ENCODE results near the gene PAWR. TPM values are rescaled to one million over a fixed set of nuclear protein-coding genes. Genes with fewer than 3 reads are reported as not detected.

Gene PAWR
- total and polyA plus RNA-seq, 2 experiments from 2014 or later: 149 to 180 TPM

DNA sequence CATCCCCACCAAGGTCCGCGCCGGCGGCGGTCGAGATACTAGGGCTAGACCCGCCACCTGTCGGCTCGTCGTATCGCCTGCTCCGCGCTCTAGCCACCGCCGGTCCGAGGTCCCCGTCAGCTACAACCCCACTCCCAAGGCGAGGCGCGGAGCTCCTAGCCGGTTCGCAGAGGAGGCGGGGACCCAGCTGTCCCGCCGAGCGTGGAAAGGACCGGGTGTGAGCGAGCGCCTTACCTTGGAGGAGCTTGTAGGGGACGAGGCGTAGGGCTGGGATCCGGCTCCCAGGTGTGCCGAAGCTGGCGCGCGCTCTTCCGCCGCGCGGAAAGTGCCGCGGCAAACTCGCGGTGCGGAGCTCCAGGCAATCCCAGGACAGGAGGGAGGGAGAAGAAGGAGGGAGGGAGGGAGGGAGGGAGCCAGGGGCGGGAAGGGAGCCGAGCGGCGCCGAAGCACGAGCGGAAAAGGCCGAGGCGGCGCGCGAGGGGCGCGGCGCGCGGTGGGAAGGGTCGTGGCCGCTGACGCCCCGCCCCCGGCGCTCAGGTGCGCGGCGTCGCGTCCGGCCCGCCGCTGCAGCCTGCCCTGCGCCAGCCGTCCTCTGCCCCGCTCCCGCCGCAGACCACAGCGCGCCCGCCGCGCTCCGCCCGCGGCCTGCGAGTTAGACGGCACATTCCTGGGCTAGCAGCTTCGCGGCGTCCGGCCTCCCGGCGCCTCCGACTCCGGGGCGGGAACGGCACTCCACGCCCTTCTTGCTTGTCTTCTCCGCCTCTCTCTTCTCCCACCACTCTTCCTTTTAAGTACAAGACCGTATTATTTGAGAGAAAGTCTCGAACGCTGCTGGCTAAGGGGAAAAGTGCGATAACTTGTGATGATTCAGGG lies at the start of gene PAWR (continued):
- peak; percentile 72 for TF ChIP-seq POLR2AphosphoS5 (IDR thresholded peaks at IDR 0.05; ENCODE audit: low read depth)

DNA sequence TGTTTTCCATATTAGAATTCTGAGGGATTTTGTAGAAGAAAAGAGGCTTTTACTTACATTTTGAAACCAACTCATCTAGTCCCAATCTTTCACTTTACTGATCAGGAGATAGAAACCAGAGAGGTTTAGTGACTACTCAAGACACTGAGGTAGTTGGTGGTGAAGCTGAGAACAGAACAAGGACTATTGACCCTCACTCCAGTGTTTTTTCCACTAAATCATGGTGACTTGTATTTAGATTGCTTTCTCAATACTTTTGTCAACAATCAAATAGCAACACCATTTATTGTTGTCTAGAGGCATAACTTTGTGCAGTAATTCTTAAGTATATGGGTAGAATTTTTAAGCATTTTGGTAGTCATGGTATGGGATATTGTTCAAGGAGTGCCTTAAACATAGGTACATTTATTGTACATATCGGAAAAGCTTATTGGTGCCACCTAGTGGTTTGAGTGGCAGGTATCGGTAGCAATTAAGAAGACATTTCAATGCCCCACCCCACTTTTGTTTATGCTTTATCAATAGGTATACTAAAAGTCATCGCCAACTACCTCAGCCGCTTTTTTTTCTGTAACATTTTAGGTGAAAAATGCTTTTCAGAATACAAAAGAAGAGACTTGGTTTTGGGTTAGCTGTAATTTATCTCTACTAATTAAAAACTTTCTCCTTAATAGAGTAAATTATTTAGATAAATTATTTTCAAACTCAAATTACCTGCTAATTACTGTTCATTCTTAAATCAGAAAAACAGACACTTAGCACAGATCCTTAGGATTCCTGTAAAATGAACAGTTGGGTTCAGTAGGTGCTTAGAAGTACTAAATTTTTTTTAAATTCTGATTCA lies 47.3 kb upstream of the PAWR start:
- peaks cover 8% of the 10 kb centered on the region; the same call in 2 of the 3 replicates for H3K4me1 Mint-ChIP-seq
- Histone ChIP-seq H3K27me3 (ENCODE audit: insufficient read depth) (no peaks in the 10 kb centered on the region), H2AFZ (no peak overlapping the region), H4K20me1 (replicated peaks; ENCODE audit: insufficient read depth) (no peaks in the 10 kb centered on the region), H3K4me2 (no peak overlapping the region), H3K36me3 (ENCODE audit: insufficient read depth) (no peaks in the 10 kb centered on the region), H3F3A (replicated peaks; ENCODE audit: low read depth) (no peaks in the 10 kb centered on the region), H3K79me2 (replicated peaks; ENCODE audit: insufficient read depth) (no peaks in the 10 kb centered on the region), H3K4me1 (ENCODE audit: insufficient read depth) (no peaks in the 10 kb centered on the region; the same call in 1 of the 2 replicates), H3K27ac (ENCODE audit: low read depth) (no peak overlapping the region), H3K9me2 (ENCODE audit: insufficient read depth) (no peaks in the 10 kb centered on the region), H3K4me3 (no peak overlapping the region)
- H3K27me3 Mint-ChIP-seq (ENCODE audit: insufficient read depth, low read depth, poor library complexity): no peaks in the 10 kb centered on the region
- ATAC-seq (peak; percentile 66), DNase-seq (ENCODE audit: low spot score) (peak; percentile 76)
- H3K9me3 Mint-ChIP-seq: no peaks in the 10 kb centered on the region
- H3K4me3 Mint-ChIP-seq: no peak overlapping the region
- TF ChIP-seq POLR2AphosphoS5 (IDR thresholded peaks at IDR 0.05; ENCODE audit: low read depth) (no peak), EZH2phosphoT487 (IDR thresholded peaks at IDR 0.05; ENCODE audit: unreplicated experiment) (no peak), NANOG (IDR thresholded peaks at IDR 0.05; ENCODE audit: borderline replicate concordance) (no peak), STAT1 (IDR thresholded peaks at IDR 0.05; ENCODE audit: unreplicated experiment) (no peak), ZNF114 (CRISPR knock-in tag; IDR thresholded peaks at IDR 0.05) (no peak)
- TF ChIP-seq, protein P1, sequence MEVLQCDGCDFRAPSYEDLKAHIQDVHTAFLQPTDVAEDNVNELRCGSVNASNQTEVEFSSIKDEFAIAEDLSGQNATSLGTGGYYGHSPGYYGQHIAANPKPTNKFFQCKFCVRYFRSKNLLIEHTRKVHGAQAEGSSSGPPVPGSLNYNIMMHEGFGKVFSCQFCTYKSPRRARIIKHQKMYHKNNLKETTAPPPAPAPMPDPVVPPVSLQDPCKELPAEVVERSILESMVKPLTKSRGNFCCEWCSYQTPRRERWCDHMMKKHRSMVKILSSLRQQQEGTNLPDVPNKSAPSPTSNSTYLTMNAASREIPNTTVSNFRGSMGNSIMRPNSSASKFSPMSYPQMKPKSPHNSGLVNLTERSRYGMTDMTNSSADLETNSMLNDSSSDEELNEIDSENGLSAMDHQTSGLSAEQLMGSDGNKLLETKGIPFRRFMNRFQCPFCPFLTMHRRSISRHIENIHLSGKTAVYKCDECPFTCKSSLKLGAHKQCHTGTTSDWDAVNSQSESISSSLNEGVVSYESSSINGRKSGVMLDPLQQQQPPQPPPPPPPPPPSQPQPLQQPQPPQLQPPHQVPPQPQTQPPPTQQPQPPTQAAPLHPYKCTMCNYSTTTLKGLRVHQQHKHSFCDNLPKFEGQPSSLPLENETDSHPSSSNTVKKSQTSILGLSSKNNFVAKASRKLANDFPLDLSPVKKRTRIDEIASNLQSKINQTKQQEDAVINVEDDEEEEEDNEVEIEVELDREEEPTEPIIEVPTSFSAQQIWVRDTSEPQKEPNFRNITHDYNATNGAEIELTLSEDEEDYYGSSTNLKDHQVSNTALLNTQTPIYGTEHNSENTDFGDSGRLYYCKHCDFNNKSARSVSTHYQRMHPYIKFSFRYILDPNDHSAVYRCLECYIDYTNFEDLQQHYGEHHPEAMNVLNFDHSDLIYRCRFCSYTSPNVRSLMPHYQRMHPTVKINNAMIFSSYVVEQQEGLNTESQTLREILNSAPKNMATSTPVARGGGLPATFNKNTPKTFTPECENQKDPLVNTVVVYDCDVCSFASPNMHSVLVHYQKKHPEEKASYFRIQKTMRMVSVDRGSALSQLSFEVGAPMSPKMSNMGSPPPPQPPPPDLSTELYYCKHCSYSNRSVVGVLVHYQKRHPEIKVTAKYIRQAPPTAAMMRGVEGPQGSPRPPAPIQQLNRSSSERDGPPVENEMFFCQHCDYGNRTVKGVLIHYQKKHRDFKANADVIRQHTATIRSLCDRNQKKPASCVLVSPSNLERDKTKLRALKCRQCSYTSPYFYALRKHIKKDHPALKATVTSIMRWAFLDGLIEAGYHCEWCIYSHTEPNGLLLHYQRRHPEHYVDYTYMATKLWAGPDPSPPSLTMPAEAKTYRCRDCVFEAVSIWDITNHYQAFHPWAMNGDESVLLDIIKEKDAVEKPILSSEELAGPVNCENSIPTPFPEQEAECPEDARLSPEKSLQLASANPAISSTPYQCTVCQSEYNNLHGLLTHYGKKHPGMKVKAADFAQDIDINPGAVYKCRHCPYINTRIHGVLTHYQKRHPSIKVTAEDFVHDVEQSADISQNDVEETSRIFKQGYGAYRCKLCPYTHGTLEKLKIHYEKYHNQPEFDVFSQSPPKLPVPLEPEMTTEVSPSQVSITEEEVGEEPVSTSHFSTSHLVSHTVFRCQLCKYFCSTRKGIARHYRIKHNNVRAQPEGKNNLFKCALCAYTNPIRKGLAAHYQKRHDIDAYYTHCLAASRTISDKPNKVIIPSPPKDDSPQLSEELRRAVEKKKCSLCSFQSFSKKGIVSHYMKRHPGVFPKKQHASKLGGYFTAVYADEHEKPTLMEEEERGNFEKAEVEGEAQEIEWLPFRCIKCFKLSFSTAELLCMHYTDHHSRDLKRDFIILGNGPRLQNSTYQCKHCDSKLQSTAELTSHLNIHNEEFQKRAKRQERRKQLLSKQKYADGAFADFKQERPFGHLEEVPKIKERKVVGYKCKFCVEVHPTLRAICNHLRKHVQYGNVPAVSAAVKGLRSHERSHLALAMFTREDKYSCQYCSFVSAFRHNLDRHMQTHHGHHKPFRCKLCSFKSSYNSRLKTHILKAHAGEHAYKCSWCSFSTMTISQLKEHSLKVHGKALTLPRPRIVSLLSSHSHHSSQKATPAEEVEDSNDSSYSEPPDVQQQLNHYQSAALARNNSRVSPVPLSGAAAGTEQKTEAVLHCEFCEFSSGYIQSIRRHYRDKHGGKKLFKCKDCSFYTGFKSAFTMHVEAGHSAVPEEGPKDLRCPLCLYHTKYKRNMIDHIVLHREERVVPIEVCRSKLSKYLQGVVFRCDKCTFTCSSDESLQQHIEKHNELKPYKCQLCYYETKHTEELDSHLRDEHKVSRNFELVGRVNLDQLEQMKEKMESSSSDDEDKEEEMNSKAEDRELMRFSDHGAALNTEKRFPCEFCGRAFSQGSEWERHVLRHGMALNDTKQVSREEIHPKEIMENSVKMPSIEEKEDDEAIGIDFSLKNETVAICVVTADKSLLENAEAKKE (CRISPR knock-in tag; IDR thresholded peaks at IDR 0.05): no peak
- TF ChIP-seq, protein P2, sequence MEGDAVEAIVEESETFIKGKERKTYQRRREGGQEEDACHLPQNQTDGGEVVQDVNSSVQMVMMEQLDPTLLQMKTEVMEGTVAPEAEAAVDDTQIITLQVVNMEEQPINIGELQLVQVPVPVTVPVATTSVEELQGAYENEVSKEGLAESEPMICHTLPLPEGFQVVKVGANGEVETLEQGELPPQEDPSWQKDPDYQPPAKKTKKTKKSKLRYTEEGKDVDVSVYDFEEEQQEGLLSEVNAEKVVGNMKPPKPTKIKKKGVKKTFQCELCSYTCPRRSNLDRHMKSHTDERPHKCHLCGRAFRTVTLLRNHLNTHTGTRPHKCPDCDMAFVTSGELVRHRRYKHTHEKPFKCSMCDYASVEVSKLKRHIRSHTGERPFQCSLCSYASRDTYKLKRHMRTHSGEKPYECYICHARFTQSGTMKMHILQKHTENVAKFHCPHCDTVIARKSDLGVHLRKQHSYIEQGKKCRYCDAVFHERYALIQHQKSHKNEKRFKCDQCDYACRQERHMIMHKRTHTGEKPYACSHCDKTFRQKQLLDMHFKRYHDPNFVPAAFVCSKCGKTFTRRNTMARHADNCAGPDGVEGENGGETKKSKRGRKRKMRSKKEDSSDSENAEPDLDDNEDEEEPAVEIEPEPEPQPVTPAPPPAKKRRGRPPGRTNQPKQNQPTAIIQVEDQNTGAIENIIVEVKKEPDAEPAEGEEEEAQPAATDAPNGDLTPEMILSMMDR (conservative IDR thresholded peaks at IDR 0.05; ENCODE audit: low read depth in 2 of 2): peak; percentile 80 to 95
- TF ChIP-seq, protein P3, sequence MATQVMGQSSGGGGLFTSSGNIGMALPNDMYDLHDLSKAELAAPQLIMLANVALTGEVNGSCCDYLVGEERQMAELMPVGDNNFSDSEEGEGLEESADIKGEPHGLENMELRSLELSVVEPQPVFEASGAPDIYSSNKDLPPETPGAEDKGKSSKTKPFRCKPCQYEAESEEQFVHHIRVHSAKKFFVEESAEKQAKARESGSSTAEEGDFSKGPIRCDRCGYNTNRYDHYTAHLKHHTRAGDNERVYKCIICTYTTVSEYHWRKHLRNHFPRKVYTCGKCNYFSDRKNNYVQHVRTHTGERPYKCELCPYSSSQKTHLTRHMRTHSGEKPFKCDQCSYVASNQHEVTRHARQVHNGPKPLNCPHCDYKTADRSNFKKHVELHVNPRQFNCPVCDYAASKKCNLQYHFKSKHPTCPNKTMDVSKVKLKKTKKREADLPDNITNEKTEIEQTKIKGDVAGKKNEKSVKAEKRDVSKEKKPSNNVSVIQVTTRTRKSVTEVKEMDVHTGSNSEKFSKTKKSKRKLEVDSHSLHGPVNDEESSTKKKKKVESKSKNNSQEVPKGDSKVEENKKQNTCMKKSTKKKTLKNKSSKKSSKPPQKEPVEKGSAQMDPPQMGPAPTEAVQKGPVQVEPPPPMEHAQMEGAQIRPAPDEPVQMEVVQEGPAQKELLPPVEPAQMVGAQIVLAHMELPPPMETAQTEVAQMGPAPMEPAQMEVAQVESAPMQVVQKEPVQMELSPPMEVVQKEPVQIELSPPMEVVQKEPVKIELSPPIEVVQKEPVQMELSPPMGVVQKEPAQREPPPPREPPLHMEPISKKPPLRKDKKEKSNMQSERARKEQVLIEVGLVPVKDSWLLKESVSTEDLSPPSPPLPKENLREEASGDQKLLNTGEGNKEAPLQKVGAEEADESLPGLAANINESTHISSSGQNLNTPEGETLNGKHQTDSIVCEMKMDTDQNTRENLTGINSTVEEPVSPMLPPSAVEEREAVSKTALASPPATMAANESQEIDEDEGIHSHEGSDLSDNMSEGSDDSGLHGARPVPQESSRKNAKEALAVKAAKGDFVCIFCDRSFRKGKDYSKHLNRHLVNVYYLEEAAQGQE (IDR thresholded peaks at IDR 0.05; ENCODE audit: unreplicated experiment): no peak
- no peaks in the 10 kb centered on the region for H3K36me3 Mint-ChIP-seq (ENCODE audit: low read depth)
- no peak overlapping the region for H3K27ac Mint-ChIP-seq
